LNCaP clone FGC (cell line): Measurements from ENCODE around the gene GJA8.
"Not testable (repeated sequence)": the region's sequence is repeated elsewhere in the genome, so short reads cannot be mapped to it uniquely, and the experiment has no call there.

Experiments
- DNase-seq: peaks from one replicate; pipeline ENCODE4 v3.0.0-alpha.2; 2011; ENCODE audit warnings: low read depth
- H3K4me3 ChIP-seq: 2 replicates; pipeline ENCODE4 v1.5.1; 2011; ENCODE audit warnings: mild to moderate bottlenecking, low read depth, low read length, control low read depth
- TF ChIP-seq, protein P1 (sequence below): IDR thresholded peaks from 2 replicates; pipeline ENCODE4 v1.5.1; 2012; ENCODE audit warnings: mild to moderate bottlenecking; ENCODE audit not compliant: control insufficient read depth, insufficient read depth; ENCODE audit errors: extremely low read depth

Gene GJA8

DNA sequence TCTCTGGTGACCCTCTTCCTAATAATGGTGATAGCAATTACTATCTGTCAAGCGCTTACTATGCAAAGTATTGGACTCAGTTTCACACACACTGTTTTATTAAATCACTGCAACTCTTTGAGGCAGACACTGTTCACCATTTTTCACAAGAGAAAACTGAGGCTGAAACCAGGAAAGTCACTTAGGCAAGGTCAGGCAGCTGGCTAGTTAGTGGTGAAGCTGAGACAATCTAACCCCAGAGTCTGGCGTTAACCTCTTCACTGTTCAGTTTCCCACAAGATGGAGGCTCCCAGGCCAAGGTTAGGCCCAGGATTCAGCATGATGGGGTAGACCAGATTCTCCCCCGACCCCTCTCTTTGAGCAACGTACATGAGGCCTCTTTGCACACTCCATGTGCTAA lies 4.8 kb upstream of the GJA8 start:
- TF ChIP-seq, protein P1, sequence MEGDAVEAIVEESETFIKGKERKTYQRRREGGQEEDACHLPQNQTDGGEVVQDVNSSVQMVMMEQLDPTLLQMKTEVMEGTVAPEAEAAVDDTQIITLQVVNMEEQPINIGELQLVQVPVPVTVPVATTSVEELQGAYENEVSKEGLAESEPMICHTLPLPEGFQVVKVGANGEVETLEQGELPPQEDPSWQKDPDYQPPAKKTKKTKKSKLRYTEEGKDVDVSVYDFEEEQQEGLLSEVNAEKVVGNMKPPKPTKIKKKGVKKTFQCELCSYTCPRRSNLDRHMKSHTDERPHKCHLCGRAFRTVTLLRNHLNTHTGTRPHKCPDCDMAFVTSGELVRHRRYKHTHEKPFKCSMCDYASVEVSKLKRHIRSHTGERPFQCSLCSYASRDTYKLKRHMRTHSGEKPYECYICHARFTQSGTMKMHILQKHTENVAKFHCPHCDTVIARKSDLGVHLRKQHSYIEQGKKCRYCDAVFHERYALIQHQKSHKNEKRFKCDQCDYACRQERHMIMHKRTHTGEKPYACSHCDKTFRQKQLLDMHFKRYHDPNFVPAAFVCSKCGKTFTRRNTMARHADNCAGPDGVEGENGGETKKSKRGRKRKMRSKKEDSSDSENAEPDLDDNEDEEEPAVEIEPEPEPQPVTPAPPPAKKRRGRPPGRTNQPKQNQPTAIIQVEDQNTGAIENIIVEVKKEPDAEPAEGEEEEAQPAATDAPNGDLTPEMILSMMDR: no peak
- no peak for DNase-seq
- no peak overlapping the region for H3K4me3 ChIP-seq

DNA sequence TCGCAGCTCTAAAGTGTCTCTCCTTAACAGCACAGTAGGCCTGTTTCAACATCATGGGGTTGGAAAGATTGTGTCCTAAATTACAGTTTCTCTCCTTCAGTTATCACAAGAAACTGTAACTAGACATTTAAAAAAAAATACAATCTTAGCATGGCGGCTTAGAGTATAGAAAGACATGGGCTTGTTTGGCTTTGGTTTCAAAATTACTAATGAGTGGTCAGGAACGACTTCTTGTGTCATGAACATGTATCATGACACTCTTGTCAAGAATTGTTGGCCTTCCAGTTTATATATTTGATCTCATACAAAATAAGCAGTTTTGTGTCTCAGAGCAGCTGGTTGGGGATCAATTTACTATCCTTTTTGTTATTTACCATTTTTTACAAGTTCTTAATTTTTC lies 2.1 kb downstream of the GJA8 start:
- no peak overlapping the region for H3K4me3 ChIP-seq
- DNase-seq: no peak
- TF ChIP-seq, protein P1: no peak

DNA sequence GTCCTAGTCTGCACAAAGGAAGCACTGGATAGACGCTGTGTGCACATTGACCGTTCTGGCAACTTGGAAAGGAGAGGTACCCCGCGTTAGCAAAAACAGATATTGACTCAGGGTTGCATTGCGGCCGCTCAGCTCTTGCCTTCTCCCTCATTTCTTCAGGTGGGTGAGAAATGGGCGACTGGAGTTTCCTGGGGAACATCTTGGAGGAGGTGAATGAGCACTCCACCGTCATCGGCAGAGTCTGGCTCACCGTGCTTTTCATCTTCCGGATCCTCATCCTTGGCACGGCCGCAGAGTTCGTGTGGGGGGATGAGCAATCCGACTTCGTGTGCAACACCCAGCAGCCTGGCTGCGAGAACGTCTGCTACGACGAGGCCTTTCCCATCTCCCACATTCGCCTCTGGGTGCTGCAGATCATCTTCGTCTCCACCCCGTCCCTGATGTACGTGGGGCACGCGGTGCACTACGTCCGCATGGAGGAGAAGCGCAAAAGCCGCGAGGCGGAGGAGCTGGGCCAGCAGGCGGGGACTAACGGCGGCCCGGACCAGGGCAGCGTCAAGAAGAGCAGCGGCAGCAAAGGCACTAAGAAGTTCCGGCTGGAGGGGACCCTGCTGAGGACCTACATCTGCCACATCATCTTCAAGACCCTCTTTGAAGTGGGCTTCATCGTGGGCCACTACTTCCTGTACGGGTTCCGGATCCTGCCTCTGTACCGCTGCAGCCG lies 5.4 kb downstream of the GJA8 start:
- TF ChIP-seq, protein P1: no peak
- no peak for DNase-seq
- H3K4me3 ChIP-seq: no peak overlapping the region

DNA sequence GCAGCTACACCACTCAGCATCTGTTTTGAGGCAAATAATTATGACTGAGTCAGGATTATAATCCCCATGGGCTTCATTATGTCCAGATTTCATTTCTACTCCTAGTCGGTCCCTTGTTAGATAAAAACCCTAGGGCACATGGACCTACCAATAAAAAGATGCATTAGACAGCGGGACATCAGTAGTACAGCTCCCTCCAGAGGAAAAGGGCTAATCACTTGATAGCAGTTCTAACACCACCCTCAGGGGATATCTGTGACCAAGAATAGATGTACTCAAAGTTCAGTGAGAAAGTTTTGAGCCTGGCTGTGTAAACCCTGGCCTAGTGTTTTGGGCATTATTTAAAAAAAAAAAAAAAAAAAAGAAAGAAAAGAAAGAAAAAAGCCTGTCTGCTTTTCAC lies 10.0 kb downstream of the GJA8 start:
- TF ChIP-seq, protein P1: no peak
- no peak for DNase-seq
- no peak overlapping the region for H3K4me3 ChIP-seq

DNA sequence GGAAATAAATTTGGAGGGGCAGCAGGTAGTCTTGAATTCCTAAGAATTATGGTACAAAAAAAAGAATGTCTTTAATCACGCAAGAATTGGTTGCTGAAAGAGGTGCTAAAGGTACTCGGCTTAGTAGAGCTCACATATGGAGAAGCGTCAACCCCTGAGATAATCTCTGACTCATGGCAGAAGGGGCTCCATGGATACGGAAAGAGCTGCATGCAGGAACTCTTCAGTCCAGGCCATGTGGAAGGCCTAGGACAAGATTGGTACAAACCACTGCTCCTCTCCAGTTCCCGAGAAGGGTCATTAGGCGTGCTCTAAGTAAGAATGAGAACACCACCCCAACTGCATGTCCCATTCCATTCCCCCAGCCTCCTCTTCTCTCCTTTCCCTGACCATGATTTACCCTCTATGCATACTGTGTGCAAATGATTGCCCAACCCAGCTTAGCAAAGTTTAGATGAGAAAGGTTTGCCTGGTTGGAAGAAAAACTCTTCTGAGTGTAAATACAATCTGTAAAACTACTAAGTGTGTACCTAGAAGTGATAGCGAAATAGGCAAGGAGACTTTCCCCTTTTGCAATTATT lies 10.9 kb downstream of the GJA8 start:
- no peak overlapping the region for H3K4me3 ChIP-seq
- no peak for DNase-seq
- TF ChIP-seq, protein P1: no peak

DNA sequence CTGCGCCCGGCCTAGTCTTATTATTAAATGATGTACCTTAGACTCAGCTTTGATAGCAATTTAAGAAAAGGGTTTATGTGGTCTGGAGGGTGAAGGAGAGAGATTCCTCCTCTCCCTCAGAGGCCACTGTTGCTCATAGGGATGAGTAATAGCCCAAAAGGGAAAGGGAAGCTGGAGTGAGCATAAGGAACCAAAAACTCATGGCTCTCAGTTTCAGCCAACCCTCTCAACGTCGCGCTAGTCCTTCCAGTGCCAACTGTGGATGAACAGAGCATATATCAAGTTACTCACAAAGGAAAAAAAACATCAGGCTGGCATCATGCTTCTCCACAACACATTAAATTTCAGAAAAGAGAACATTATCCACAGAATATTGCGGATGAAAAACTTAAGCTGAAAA lies 17.3 kb downstream of the GJA8 start:
- no peak for DNase-seq
- TF ChIP-seq, protein P1: no peak
- no peak overlapping the region for H3K4me3 ChIP-seq

DNA sequence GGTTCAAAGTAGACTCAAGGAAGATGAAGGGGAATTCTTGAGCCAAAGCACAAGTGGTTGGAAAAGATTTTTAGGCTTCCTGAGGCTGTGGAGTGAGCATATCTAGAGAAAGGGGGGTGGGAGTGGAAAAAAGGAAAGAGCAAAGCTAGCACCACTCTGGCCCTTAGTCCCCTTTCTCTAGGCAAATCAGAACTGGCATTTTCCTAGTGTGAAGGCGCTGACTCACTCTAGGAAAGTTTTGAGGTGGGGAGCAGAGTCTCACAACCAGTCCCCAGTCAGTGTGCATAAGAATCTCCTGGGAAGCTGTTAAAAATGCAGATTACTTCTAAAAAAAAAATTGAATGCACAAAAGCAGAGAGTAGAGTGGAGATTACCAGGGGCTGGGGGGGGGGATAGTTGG lies 22.2 kb downstream of the GJA8 start:
- TF ChIP-seq, protein P1: no peak
- no peak overlapping the region for H3K4me3 ChIP-seq
- DNase-seq: no peak

DNA sequence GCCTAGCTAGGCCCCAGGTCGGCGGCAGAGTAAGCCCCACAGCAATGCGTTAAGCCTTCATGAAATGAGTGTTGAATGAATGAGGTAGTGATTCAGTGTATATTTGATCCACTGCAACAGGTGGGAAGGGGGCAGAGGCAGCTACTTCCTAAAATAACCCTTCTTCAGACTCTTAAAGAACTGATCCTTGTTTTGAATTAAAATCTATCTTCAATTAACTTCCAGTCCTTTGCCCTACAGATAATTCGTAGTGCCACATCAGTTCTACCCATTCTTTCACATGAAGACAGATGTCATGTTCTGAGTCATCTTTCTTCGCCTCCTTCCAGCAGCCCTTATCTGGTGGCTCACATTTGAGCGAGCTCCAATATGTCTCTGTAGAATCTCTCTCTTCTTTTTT lies 24.6 kb downstream of the GJA8 start:
- not testable (repeated sequence) for H3K4me3 ChIP-seq, DNase-seq

DNA sequence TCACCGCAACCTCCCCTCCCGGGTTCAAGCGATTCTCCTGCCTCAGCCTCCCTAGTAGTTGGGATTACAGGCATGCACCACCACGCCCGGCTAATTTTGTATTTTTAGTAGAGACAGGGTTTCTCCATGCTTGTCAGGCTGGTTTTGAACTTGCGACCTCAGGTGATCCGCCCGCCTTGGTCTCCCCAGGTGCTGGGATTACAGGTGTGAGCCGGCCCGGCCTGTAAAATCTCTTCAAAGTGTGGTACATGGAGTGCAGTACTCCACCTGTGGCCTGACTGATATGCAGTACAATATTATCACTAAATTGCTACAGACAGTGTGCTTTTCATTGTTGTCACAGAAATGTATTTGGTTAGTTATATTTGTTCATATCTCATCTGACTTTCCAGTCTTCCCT lies 25.1 kb downstream of the GJA8 start:
- not testable (repeated sequence) for DNase-seq

More for the DNA sequence above, 25.1 kb downstream of the GJA8 start:
- not testable (repeated sequence) for H3K4me3 ChIP-seq
